Body of pancreas (tissue), 4 donors: Measurements from ENCODE around the gene UBE2C. TPM values are rescaled to one million over a fixed set of nuclear protein-coding genes. Genes with fewer than 3 reads are reported as not detected.
"Not testable (repeated sequence)": the region's sequence is repeated elsewhere in the genome, so short reads cannot be mapped to it uniquely, and the experiment has no call there.

Source experiments
- ATAC-seq: fragments of 150-250 bp; one replicate; pipeline ENCODE4 v1.9.1; 2016
- DNase-seq, 4 donors: peaks; one replicate each; pipeline ENCODE4 v3.0.0-alpha.2; 2019
- H3K27ac ChIP-seq, 4 donors: fragments of 200-600 bp; sonication (generic); 1 replicate in 3 of 4; 2 replicates in 1 of 4; pipeline versions ENCODE4 v1.5.1 to v1.6.1; 2016 to 2019; ENCODE audit warnings: mild to moderate bottlenecking in 1 of 4, mixed read lengths in 1 of 4, moderate library complexity in 1 of 4
- H3K27me3 ChIP-seq, 2 donors: fragments of 200-600 bp; sonication (generic); one replicate each; pipeline ENCODE4 v1.6.0; 2016; ENCODE audit warnings: mild to moderate bottlenecking in 1 of 2
- H3K36me3 ChIP-seq, 2 donors: fragments of 200-600 bp; sonication (generic); replicated peaks in 1 of 2; 2 replicates each; pipeline ENCODE4 v1.5.1; 2016; ENCODE audit warnings: low read depth in 2 of 2; ENCODE audit not compliant: insufficient read depth in 1 of 2
- H3K4me1 ChIP-seq: fragments of 200-600 bp; sonication (generic); one replicate; pipeline ENCODE4 v1.6.0; 2016
- H3K4me3 ChIP-seq, 2 donors: fragments of 200-600 bp; sonication (generic); 1 replicate in 1 of 2; 2 replicates in 1 of 2; pipeline ENCODE4 v1.5.1; 2016 to 2019
- H3K9me3 ChIP-seq, 3 donors: fragments of 200-600 bp; sonication (generic); 1 replicate in 2 of 3; 2 replicates in 1 of 3; pipeline ENCODE4 v1.5.1; 2016
- CTCF ChIP-seq, 7 experiments: fragments of 450-650 bp in 4 of 7; fragments of 200-600 bp in 3 of 7; sonication (generic) in 3 of 7; IDR thresholded peaks; one replicate each; pipeline ENCODE4 v1.5.1; 2016 to 2019; ENCODE audit warnings: antibody characterized with exemption in 7 of 7
- POLR2A ChIP-seq, 3 donors: fragments of 450-650 bp; IDR thresholded peaks; one replicate each; pipeline ENCODE4 v1.6.1; 2016; ENCODE audit warnings: antibody characterized with exemption in 3 of 3, mild to moderate bottlenecking in 2 of 3
- WGBS, 2 donors: methylation state at CpG; one replicate each; pipeline ENCODE4 v1.1.5; 2017; 5-methylcytosine and 5-hydroxymethylcytosine counted together
- intact Hi-C: fragments of 100-400 bp; cut with DNase I; formaldehyde crosslinking; loops from one replicate; pipeline ENCODE4 v1.15.1; 2023
- total RNA-seq, 2 donors: library from RNA; depleted of rRNA; stranded (reverse); fragments of >200 nt; gene quantifications; one replicate each; pipeline ENCODE4 v1.1.0, GENCODE V29; 2016

Gene UBE2C
- total RNA-seq, 2 donors from 2014 or later: not detected

DNA sequence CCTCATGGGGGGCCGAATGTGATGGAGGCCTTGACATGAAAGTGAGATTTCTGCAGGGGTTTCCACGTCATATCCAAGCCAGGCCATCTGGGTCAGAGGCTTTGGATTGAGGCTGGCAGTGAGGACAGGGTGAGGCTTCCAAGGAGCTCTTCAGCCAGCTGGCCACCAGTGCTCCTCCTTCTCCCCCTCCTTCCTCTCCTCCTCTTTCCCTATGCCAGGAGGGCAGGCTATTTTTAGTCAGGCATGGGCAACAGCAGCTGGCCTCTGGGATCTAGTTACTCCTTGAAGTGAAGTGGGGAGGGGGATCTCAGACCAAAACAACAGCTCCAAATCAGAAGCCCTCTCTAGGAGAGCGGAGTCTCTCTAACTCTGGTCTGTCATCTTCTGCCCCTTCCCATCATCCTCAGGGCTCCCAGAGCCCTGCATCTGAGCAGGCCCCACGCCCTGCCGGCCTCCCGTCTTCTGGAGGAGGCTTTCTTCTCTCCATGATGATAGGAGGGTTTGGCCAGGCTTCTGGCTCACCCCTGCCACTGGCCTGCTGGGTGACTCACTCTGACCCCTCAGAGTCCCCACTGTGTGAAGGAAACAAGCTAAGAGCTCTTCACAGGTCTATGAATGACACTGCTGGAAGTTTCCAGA, 14.1 kb downstream of the UBE2C start:
- Histone ChIP-seq H3K9me3 (no peaks in the 10 kb centered on the region), H3K36me3 (no peaks in the 10 kb centered on the region), H3K27ac (no peak overlapping the region), H3K4me1 (peaks cover 18% of the 10 kb centered on the region), H3K4me3 (no peak overlapping the region), H3K27me3 (peaks cover 0 to 7% of the 10 kb centered on the region in 2 donors)
- no peak for DNase-seq
- WGBS, 2 donors: 75 to 80% methylated on average over 3 to 6 of the region's 6 CpGs
- ATAC-seq: no peak
- TF ChIP-seq CTCF (IDR thresholded peaks at IDR 0.05) (no peak), POLR2A (IDR thresholded peaks at IDR 0.05) (no peak)
- intact Hi-C loops: no loop called here

DNA sequence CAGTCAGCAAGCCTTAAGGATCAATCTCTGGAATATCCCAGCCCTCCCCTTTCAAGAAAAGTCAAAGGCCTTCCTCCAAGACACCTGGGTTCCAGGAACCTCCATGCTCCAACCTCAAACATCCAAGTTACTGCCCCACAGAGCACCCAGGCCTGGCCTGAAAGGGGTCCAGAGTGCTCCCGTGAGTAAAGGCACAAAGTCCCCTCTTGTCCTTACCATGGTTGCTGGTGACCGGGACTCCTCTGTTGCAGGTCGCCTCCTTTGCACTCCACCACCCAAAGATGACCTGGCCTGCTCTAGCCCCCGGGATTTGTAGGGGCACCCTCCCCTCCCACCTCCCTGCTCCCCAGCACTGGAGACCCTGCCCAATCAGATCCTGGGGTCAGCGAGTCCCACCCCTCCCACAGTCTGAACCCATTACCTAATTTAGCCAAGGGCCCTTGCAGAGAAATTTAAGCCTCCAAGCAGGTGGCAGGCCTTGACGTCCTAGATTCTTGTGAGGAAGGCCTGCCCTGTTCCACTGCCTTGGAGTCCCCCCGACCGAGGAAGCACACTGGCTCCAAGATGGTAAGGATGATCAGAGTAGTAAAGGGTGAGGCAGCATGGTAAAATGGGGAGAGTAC, 14.7 kb downstream of the UBE2C start, which contains the start of gene TNNC2:
Gene TNNC2 (minus strand): TSS at position 283 of the 623 bp plus-strand sequence. CDS start 64 bp downstream, at position 219.
- H3K36me3 ChIP-seq: no peaks in the 10 kb centered on the region
- ATAC-seq (no peak), DNase-seq (no peak)
- WGBS, 2 donors: 78 to 90% methylated on average over 2 to 8 of the region's 8 CpGs
- peaks cover 0 to 7% of the 10 kb centered on the region in 2 donors for H3K27me3 ChIP-seq
- peaks cover 18% of the 10 kb centered on the region for H3K4me1 ChIP-seq
- no peaks in the 10 kb centered on the region for H3K9me3 ChIP-seq
- TF ChIP-seq POLR2A (IDR thresholded peaks at IDR 0.05) (no peak), CTCF (IDR thresholded peaks at IDR 0.05) (no peak)
- H3K27ac ChIP-seq: no peak within 1 kb of the TSS
- no peak within 1 kb of the TSS for H3K4me3 ChIP-seq
- intact Hi-C loops: no loop called here

DNA sequence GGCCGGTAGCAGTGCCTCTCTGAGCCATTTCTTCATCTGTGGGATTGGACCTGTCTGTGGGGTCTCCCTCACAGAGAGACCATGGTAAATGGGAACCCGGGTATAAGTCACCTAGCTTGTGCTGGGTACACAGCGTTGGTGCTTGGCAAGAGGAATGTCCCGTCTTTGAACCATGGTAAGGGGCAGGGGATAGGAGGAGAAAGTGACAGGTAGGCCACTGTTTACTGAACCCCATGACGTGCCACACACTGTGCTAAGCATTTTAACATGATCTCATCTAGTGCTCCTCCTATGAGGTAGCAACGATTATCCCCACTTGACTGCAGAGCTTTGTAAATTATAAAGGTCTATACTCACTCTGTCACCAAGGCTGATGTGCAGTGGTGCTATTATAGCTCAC, 15.3 kb downstream of the UBE2C start:
- Histone ChIP-seq H3K36me3 (no peaks in the 10 kb centered on the region), H3K4me3 (no peak overlapping the region), H3K27me3 (peaks cover 0 to 7% of the 10 kb centered on the region in 2 donors), H3K4me1 (peaks cover 19% of the 10 kb centered on the region), H3K9me3 (no peaks in the 10 kb centered on the region), H3K27ac (no peak overlapping the region)
- TF ChIP-seq POLR2A (IDR thresholded peaks at IDR 0.05) (no peak), CTCF (IDR thresholded peaks at IDR 0.05) (no peak)
- intact Hi-C loops: no loop called here
- ATAC-seq: no peak
- DNase-seq: no peak
- 56 to 64% methylated on average over 6 of the region's 6 CpGs for WGBS, 2 donors

DNA sequence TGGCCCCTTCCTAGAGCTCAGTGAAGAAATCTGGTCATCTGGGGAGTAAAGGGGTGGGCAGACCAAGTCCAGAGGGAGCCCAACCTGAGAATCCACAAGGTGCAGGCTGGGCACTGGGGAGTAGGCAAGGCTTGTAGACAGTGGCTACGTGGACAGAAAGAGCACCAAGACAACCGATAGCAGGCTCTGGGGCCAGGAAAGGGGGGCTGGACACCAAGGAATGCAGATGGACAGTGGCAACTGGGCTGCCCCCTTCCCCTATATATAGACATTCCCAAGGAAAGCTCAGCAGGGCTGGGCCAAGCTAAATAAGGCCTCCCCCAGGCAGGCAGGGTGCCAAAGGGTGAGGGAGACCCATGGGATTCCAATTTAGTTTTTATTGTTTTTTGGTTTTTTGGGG, 16.1 kb downstream of the UBE2C start:
- Histone ChIP-seq H3K4me1 (peaks cover 21% of the 10 kb centered on the region), H3K36me3 (no peaks in the 10 kb centered on the region), H3K4me3 (no peak overlapping the region), H3K9me3 (no peaks in the 10 kb centered on the region), H3K27ac (no peak overlapping the region), H3K27me3 (peaks cover 0 to 7% of the 10 kb centered on the region in 2 donors)
- intact Hi-C loops: no loop called here
- ATAC-seq (no peak), DNase-seq (no peak)
- TF ChIP-seq CTCF (IDR thresholded peaks at IDR 0.05): no peak
- no peak for TF ChIP-seq POLR2A (IDR thresholded peaks at IDR 0.05)
- WGBS, 2 donors: 36 to 53% methylated on average over 2 of the region's 2 CpGs

- H3K36me3 ChIP-seq, H3K27me3 ChIP-seq, intact Hi-C loops, H3K4me3 ChIP-seq, ATAC-seq, DNase-seq, H3K9me3 ChIP-seq, H3K27ac ChIP-seq: not testable (repeated sequence)
- 79 to 89% methylated on average over 4 of the region's 4 CpGs for WGBS, 2 donors
- peaks cover 20% of the 10 kb centered on the region for H3K4me1 ChIP-seq
These were observed 17.2 kb downstream of the UBE2C start for GRCh38 chr20:45829673-45830106.
